GM12874 (cell line): ENCODE results near the gene HEATR1.

Experiments used
- CTCF ChIP-seq: IDR thresholded peaks from 2 replicates; pipeline ENCODE4 v1.5.1; 2011; ENCODE audit warnings: low read depth, mild to moderate bottlenecking, control low read depth, low read length, moderate library complexity; ENCODE audit not compliant: insufficient read depth

The HEATR1 gene

GRCh38 chr1:236604905-236605806, 840 bp upstream of the HEATR1 start:
- TF ChIP-seq CTCF = no peak

GRCh38 chr1:236602171-236602570, 2.1 kb downstream of the HEATR1 start:
- TF ChIP-seq CTCF = no peak

GRCh38 chr1:236590553-236591150, 13.7 kb downstream of the HEATR1 start:
- no peak for TF ChIP-seq CTCF

GRCh38 chr1:236589531-236589930, 14.8 kb downstream of the HEATR1 start:
- no peak for TF ChIP-seq CTCF

GRCh38 chr1:236581528-236581927, 22.8 kb downstream of the HEATR1 start:
- no peak for TF ChIP-seq CTCF

- no peak for TF ChIP-seq CTCF
These were observed 25.7 kb downstream of the HEATR1 start for GRCh38 chr1:236578661-236579060.

- no peak for TF ChIP-seq CTCF
These were observed 28.3 kb downstream of the HEATR1 start for GRCh38 chr1:236576004-236576403.
